Amygdala (tissue), 56 donors: ENCODE measurements around the gene CADPS.
"Not testable (repeated sequence)": the region's sequence is repeated elsewhere in the genome, so short reads cannot be mapped to it uniquely, and the experiment has no call there.

ENCODE experiments used
- DNase-seq, 56 donors: peaks; one replicate each; lab custom pipeline; 2025; lab: John Stamatoyannopoulos, UW

Gene CADPS

GRCh38 chr3:62604751-62605351 is 270.4 kb downstream of the CADPS start:
- no peak for DNase-seq

GRCh38 chr3:62604298-62604697 is 270.9 kb downstream of the CADPS start:
- DNase-seq = no peak

GRCh38 chr3:62602987-62603386 is 272.2 kb downstream of the CADPS start:
- DNase-seq = no peak

GRCh38 chr3:62602129-62602770 is 273.0 kb downstream of the CADPS start:
- no peak for DNase-seq

- peak in 2 of 56 donors; percentile 7 to 21 for DNase-seq
These were observed 273.8 kb downstream of the CADPS start for GRCh38 chr3:62601238-62602070.

GRCh38 chr3:62600033-62600432 is 275.2 kb downstream of the CADPS start:
- DNase-seq = no peak

GRCh38 chr3:62597491-62597890 is 277.7 kb downstream of the CADPS start:
- no peak for DNase-seq

- no peak for DNase-seq
These were observed 282.8 kb downstream of the CADPS start for GRCh38 chr3:62592408-62592807.

- no peak for DNase-seq
These were observed 286.1 kb downstream of the CADPS start for GRCh38 chr3:62589078-62589477.

GRCh38 chr3:62587579-62588031 is 287.6 kb downstream of the CADPS start:
- no peak for DNase-seq

- DNase-seq = no peak
These were observed 288.0 kb downstream of the CADPS start for GRCh38 chr3:62587169-62587568.

- DNase-seq = no peak
These were observed 288.9 kb downstream of the CADPS start for GRCh38 chr3:62586356-62586755.

GRCh38 chr3:62585861-62586260 is 289.4 kb downstream of the CADPS start:
- no peak for DNase-seq

- DNase-seq = no peak
These were observed 290.6 kb downstream of the CADPS start for GRCh38 chr3:62584636-62585035.

GRCh38 chr3:62582495-62583172 is 292.6 kb downstream of the CADPS start:
- no peak for DNase-seq

GRCh38 chr3:62580485-62580884 is 294.7 kb downstream of the CADPS start:
- not testable (repeated sequence) for DNase-seq

GRCh38 chr3:62577153-62577552 is 298.1 kb downstream of the CADPS start:
- DNase-seq = no peak

- DNase-seq = no peak
These were observed 300.8 kb downstream of the CADPS start for GRCh38 chr3:62574266-62574898.

- peak in 1 of 56 donors; percentile 13 for DNase-seq
These were observed 303.3 kb downstream of the CADPS start for GRCh38 chr3:62571916-62572315.

- no peak for DNase-seq
These were observed 304.3 kb downstream of the CADPS start for GRCh38 chr3:62570888-62571287.
